DOHH2 (cell line): ENCODE measurements around the gene C22orf23.

ENCODE experiments used
- H3F3A ChIP-seq: fragments of 200-600 bp; sonication (generic), shearing (Covaris generic); 2 replicates; pipeline ENCODE4 v1.6.0; 2016; ENCODE audit warnings: antibody characterized with exemption, mild to moderate bottlenecking; ENCODE audit not compliant: control insufficient read depth, insufficient read depth
- H3K27ac ChIP-seq: fragments of 200-600 bp; sonication (generic); 2 replicates; pipeline ENCODE4 v1.5.1; 2014; ENCODE audit warnings: low read depth, mild to moderate bottlenecking, low read length, moderate library complexity
- H3K27me3 ChIP-seq: fragments of 200-600 bp; sonication (generic); 2 replicates; pipeline ENCODE4 v1.6.1; 2014; ENCODE audit warnings: mild to moderate bottlenecking, low read length, mixed read lengths; ENCODE audit not compliant: control insufficient read depth
- H3K36me3 ChIP-seq: fragments of 200-600 bp; sonication (generic); 2 replicates; pipeline ENCODE4 v1.6.1; 2014; ENCODE audit warnings: mild to moderate bottlenecking, low read length, moderate library complexity, mixed read lengths; ENCODE audit not compliant: control insufficient read depth
- H3K4me1 ChIP-seq: fragments of 200-600 bp; sonication (generic); 2 replicates; pipeline ENCODE4 v1.6.1; 2014; ENCODE audit warnings: mild to moderate bottlenecking, low read length, mixed read lengths; ENCODE audit not compliant: control insufficient read depth
- H3K4me2 ChIP-seq: fragments of 200-600 bp; sonication (generic); 2 replicates; pipeline ENCODE4 v1.6.0; 2014; ENCODE audit warnings: mild to moderate bottlenecking, low read length, moderate library complexity
- H3K4me3 ChIP-seq: fragments of 200-600 bp; sonication (generic); 2 replicates; pipeline ENCODE4 v1.5.1; 2014; ENCODE audit warnings: mild to moderate bottlenecking, low read length, mixed read lengths
- H3K79me2 ChIP-seq: fragments of 200-600 bp; sonication (generic); 2 replicates; pipeline ENCODE4 v1.6.1; 2014; ENCODE audit warnings: mild to moderate bottlenecking, low read length, mixed read lengths; ENCODE audit not compliant: control insufficient read depth
- H3K9me2 ChIP-seq: fragments of 200-600 bp; sonication (generic); replicated peaks from 2 replicates; pipeline ENCODE4 v1.6.1; 2014; ENCODE audit warnings: mild to moderate bottlenecking, low read length, mixed read lengths; ENCODE audit not compliant: control insufficient read depth
- H3K9me3 ChIP-seq: fragments of 200-600 bp; sonication (generic); 2 replicates; pipeline ENCODE4 v1.6.1; 2014; ENCODE audit warnings: antibody characterized with exemption, low read length, mixed read lengths; ENCODE audit not compliant: control insufficient read depth, insufficient read depth
- H4K20me1 ChIP-seq: fragments of 200-600 bp; sonication (generic); 2 replicates; pipeline ENCODE4 v1.6.0; 2014; ENCODE audit warnings: low read depth, mild to moderate bottlenecking, antibody characterized with exemption, low read length, moderate library complexity; ENCODE audit not compliant: control insufficient read depth, insufficient read depth
- EZH2phosphoT487 ChIP-seq: fragments of 200-600 bp; sonication (generic); IDR thresholded peaks from 2 replicates; pipeline ENCODE4 v1.6.1; 2017; ENCODE audit warnings: borderline replicate concordance, mild to moderate bottlenecking, antibody characterized with exemption, low read length, moderate library complexity, mixed read lengths
- TF ChIP-seq, protein P1 (sequence below): fragments of 200-600 bp; sonication (generic); IDR thresholded peaks from one replicate; pipeline ENCODE4 v1.5.1; 2014; ENCODE audit warnings: antibody characterized with exemption, mild to moderate bottlenecking, low read depth, low read length; ENCODE audit not compliant: poor library complexity, severe bottlenecking

The C22orf23 gene

GRCh38 chr22:37930952-37931440, 22.4 kb downstream of the C22orf23 start:
- Histone ChIP-seq H3K4me1 (peaks cover 14% of the 10 kb centered on the region), H3K27me3 (no peaks in the 10 kb centered on the region), H3K4me3 (no peak overlapping the region), H3K36me3 (no peaks in the 10 kb centered on the region), H3K9me2 (no peaks in the 10 kb centered on the region), H3F3A (no peaks in the 10 kb centered on the region), H3K4me2 (no peak overlapping the region), H3K9me3 (no peaks in the 10 kb centered on the region), H3K27ac (no peak overlapping the region), H3K79me2 (no peaks in the 10 kb centered on the region), H4K20me1 (peaks cover 3% of the 10 kb centered on the region; the same call in 1 of the 2 replicates)
- TF ChIP-seq EZH2phosphoT487: no peak
- TF ChIP-seq, protein P1, sequence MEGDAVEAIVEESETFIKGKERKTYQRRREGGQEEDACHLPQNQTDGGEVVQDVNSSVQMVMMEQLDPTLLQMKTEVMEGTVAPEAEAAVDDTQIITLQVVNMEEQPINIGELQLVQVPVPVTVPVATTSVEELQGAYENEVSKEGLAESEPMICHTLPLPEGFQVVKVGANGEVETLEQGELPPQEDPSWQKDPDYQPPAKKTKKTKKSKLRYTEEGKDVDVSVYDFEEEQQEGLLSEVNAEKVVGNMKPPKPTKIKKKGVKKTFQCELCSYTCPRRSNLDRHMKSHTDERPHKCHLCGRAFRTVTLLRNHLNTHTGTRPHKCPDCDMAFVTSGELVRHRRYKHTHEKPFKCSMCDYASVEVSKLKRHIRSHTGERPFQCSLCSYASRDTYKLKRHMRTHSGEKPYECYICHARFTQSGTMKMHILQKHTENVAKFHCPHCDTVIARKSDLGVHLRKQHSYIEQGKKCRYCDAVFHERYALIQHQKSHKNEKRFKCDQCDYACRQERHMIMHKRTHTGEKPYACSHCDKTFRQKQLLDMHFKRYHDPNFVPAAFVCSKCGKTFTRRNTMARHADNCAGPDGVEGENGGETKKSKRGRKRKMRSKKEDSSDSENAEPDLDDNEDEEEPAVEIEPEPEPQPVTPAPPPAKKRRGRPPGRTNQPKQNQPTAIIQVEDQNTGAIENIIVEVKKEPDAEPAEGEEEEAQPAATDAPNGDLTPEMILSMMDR: no peak

- Histone ChIP-seq H3K4me2 (no peak overlapping the region), H3K36me3 (no peaks in the 10 kb centered on the region), H3K4me1 (peaks cover 14% of the 10 kb centered on the region), H3K9me3 (no peaks in the 10 kb centered on the region), H3F3A (no peaks in the 10 kb centered on the region), H4K20me1 (peaks cover 3% of the 10 kb centered on the region; the same call in 1 of the 2 replicates), H3K79me2 (no peaks in the 10 kb centered on the region), H3K27ac (no peak overlapping the region), H3K27me3 (no peaks in the 10 kb centered on the region), H3K4me3 (no peak overlapping the region), H3K9me2 (no peaks in the 10 kb centered on the region)
- TF ChIP-seq, protein P1: peak; percentile 61
- TF ChIP-seq EZH2phosphoT487: no peak
Observed at GRCh38 chr22:37930270-37930951, 23.0 kb downstream of the C22orf23 start.

DNA sequence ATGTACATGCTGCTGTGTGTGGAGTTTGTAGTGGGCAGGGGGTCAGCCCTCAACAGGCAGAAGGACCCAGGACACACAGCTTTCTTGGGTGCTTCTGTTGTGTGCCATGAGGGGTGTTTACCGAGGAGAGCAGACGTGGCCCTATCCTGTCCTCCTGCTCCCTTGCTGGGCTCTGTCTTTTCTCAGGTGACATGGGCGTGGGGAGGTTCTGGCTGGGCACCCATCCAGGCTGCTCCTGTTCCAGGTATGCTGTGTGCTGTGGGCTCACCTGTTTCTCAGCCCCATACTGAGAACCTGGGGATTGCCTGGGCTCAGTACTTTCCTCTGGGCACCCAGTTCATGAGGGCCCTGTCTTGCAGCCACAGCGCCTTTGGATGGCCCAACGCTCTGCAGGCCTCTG, 24.0 kb downstream of the C22orf23 start:
- TF ChIP-seq EZH2phosphoT487: no peak
- TF ChIP-seq, protein P1: no peak
- no peak overlapping the region for H3K27ac ChIP-seq
- H3K9me3 ChIP-seq: no peaks in the 10 kb centered on the region
- H3K36me3 ChIP-seq: no peaks in the 10 kb centered on the region
- no peaks in the 10 kb centered on the region for H3F3A ChIP-seq
- H3K27me3 ChIP-seq: no peaks in the 10 kb centered on the region
- H3K9me2 ChIP-seq: no peaks in the 10 kb centered on the region
- H3K79me2 ChIP-seq: no peaks in the 10 kb centered on the region
- H4K20me1 ChIP-seq: peaks cover 3% of the 10 kb centered on the region; the same call in 1 of the 2 replicates
- peaks cover 14% of the 10 kb centered on the region for H3K4me1 ChIP-seq
- H3K4me2 ChIP-seq: no peak overlapping the region
- H3K4me3 ChIP-seq: no peak overlapping the region
